NCI-H748 treated with DMSO at 0.1 percent for 48 hours (cell line): ENCODE measurements around the gene STAMBPL1.

Experiments
- DNase-seq: peaks from one replicate; lab custom pipeline; 2025; lab: John Stamatoyannopoulos, UW

Gene STAMBPL1

DNA sequence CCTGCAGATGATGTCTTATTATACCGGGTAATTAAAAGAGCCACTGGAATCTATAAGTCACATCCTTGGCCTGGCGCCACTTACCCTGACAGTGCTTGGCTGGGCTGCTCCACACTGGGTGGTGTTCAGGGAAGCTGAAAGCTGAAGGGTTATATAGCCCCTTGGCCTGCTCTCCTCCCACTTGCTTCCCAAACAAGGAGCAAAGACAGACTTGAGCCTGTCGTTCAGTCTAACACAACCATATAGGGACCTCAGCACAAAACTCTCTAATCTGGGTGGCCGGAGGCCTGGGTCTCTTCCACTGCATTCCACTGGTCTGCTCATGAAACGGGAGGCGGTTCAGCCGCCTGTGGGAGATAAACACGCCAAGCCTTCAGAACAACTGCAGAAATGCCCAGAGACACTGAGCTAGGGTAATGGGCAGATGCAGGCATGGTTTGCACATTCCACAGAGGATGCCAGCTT, 72.6 kb downstream of the STAMBPL1 start, which contains the start of gene ACTA2:
ACTA2 (minus strand) TSS at position 127 of the 465 bp plus-strand sequence. CDS start 3,843 bp downstream, outside the sequence.
- no peak for DNase-seq

DNA sequence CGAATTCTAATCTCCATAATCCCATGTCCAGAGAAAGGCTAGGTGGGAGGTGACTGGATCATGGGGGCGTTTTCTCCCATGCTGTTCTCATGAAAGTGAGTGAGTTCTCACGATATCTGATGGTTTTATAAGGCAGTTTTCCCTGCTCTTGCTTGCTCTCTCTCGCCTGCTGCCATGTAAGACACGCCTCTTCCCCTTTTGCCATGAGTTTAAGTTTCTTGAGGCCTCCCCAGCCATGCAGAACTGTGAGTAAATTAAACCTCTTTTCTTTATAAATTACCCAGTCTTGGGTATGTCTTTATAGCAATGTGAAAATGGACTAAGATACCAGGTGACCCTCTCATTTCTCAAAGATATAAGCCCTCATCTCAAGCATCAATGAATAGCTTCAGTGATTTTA, 73.6 kb downstream of the STAMBPL1 start:
- no peak for DNase-seq

DNA sequence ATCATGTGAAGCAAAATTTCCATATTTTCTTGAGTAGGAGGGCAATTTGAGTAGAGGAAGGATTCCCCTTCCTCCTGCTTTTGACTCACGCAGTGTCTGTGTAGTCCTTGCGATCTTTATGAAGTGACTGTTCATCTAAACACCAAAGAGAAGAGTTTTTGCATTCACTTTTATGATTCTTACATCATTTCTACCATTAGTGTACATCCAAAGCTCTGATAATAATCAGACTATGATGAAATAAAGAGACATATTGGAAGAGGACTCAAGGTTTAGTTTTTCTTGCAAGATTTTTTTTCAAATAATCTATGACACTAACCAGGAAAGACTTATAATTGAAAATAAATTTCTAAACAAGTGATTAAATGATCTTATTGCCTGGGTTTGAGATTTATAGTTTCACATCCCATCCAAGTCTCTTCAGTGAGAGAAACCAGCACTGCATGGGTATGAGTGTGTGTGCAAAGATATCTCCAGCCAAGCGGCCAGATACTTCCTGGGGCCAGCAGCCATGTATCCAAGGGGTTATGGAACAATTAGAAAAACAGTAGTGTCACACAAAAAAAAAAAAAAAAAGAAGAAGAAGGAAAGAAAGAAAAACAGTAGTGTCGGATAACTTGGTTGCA, 74.5 kb downstream of the STAMBPL1 start:
- no peak for DNase-seq

DNA sequence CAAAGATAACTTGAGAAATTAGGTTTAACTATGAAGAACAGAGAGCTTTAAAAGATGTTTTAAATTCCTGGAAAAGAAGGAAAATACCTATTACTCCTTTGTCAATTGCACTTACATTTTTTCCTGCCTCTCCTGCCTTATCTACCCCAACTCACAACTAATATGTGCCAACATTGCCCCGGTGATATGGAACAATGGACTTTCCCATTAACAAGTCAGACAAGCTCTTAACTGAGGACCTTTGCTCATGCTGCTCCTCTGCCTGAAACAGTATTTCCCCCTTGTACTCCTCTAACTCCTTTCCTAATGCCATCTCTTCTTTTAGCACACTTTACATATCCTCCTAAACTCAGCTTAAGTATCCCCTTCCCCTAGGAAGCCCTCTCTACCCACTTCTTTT, 77.3 kb downstream of the STAMBPL1 start:
- DNase-seq, result no peak

DNA sequence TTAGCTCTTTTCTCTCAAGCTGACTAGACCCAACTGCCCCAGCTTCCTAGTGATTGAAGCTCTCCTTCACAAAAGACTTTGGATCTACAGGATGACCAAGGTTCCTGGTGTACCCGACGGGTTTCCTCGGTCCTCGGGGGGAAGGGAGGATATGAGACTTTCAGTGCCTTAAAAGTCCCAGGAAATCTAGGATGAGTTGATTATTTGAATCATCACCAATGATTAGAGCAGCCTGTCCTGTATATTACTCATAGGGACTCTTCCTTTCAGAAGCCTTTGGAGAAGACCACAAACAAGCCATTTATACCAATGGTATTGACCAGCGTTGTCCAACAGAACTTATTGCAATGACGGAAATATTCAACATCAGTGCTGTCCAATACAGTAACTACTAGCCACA, 78.7 kb downstream of the STAMBPL1 start:
- DNase-seq, result no peak

GRCh38 chr10:88960802-88961201, 80.8 kb downstream of the STAMBPL1 start:
- no peak for DNase-seq

DNA sequence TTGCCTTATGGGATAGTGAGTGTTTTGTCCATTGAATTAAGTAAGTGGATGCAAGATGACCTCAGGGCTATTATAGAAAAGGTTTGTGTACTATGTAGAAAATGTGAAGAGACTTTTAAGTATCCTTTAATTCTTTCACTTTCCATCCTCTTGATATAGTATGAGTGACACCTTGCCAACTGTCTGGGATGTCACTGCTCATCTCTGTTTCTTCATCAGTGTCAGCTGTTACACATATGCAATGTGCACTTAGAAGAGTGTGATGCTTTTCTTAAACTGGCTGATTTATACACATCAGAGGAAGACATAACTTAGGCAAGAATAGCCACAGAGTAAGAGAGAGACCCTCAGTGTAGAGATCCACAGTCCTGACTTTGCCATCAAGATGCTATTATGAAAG, 81.2 kb downstream of the STAMBPL1 start:
- DNase-seq, result no peak

DNA sequence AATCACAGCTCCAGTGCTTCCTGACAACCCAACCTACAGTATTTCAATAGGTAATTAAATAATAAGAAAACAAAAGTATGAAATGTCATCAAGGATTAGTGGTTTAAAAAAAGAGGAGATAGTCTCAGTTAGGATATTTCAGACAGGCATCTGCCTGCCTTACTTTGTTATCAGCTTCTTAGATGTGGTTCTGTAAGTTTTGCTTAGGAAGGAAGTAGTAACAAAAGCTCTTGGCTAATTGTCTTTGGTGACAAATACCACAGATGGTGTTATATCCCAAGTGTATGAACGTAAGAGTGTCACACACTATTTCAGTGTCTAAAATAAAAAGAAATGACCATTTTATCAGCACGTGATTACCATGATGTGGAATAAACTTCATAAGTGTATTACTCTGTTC, 82.3 kb downstream of the STAMBPL1 start:
- no peak for DNase-seq

DNA sequence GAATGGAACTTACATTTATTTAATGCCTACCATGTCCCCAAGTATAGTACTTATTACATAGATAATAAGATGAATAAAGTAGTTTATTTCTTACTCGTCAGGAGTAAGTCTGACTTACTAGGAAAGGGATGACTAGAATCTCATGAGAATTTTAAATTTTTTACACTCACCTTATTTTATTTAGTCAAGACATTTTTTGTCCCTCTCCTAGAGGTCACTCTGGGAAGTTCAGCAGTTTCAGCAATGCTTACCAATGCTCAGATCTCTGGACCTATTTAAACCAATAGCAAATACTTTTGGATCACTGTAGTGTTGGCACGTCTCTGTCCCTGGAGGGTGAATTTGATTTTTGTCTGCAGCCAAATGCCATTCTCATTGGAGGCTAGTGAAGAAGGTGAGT, 83.3 kb downstream of the STAMBPL1 start:
- no peak for DNase-seq

- DNase-seq, result no peak
Measured at GRCh38 chr10:88964360-88964759, 84.3 kb downstream of the STAMBPL1 start.

- no peak for DNase-seq
Measured at GRCh38 chr10:88964869-88965415, 84.9 kb downstream of the STAMBPL1 start.

- DNase-seq, result no peak
Measured at GRCh38 chr10:88966797-88967196, 86.8 kb downstream of the STAMBPL1 start.

GRCh38 chr10:88968391-88968790, 88.3 kb downstream of the STAMBPL1 start:
- DNase-seq, result no peak

DNA sequence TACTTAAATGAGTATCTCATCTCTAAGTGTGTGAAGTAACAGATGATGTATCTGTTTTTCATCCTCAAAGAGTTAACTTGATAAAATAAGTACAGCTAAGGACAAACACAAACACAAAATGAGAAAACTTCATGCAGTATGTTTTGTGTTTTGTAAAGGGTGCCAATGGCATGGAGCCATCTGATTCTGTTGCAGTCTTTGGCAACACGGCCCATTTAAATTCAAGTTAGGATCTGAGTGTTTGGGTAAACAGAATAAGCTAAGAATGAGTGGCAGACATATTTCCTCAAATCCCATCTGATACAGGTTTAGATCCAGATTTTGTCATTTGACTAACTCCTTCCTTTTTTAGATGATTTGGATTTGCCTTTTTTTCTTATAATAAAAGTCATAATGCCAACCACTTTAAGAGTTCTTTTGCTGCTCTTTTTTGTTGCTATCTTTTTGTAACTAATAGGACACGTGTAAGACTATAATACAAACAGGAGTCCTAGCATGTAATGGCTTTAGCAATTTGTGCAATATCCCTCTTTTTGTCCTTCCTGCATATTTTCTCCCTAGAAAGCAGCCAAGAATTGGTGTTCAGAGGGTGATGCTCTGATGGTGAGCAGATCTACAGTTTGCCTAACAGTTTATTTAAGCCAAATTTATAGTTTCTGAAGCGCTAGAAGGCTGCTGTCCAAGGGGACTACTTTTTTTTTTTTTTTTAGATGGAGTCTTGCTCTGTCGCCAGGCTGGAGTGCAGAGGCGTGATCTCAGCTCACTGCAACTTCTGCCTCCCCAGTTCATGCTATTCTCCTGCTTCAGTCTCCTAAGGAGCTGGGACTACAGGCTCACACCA, 91.4 kb downstream of the STAMBPL1 start:
- no peak for DNase-seq
